Natural killer cell (primary cell): ENCODE results near the gene NFATC4. TPM values are rescaled to one million over a fixed set of nuclear protein-coding genes. Genes with fewer than 3 reads are reported as not detected.

Experiments used
- ATAC-seq, 3 donors: fragments of 150-1000 bp in 2 of 3; fragments of 200-7000 bp in 1 of 3; cut with Tn5 transposase; 1 replicate in 1 of 3; 2 replicates in 2 of 3; pipeline ENCODE4 v1.10.0; 2021; ENCODE audit warnings: mild to moderate bottlenecking in 2 of 3, moderate library complexity in 2 of 3
- DNase-seq, 2 donors: peaks; one replicate each; pipeline versions ENCODE4 v3.0.0 to v3.0.0-alpha.2; 2013 to 2021; ENCODE audit warnings: mixed read lengths in 1 of 2
- H3K27ac ChIP-seq: one replicate; pipeline ENCODE4 v1.5.1; 2013; ENCODE audit warnings: mild to moderate bottlenecking, low read length
- H3K27me3 ChIP-seq: one replicate; pipeline ENCODE4 v1.6.1; 2013; ENCODE audit warnings: low read length; ENCODE audit not compliant: control insufficient read depth, insufficient read depth
- H3K36me3 ChIP-seq: one replicate; pipeline ENCODE4 v1.6.1; 2013; ENCODE audit warnings: low read length; ENCODE audit not compliant: control insufficient read depth, insufficient read depth
- H3K4me1 ChIP-seq: one replicate; pipeline ENCODE4 v1.6.1; 2013; ENCODE audit warnings: low read length; ENCODE audit not compliant: control insufficient read depth, insufficient read depth
- H3K4me3 ChIP-seq: one replicate; pipeline ENCODE4 v1.5.1; 2013; ENCODE audit warnings: low read length
- H3K9me3 ChIP-seq: one replicate; pipeline ENCODE4 v1.6.1; 2013; ENCODE audit warnings: low read length; ENCODE audit not compliant: control insufficient read depth, insufficient read depth
- H3K27ac Mint-ChIP-seq, 2 donors: one replicate each; pipeline ENCODE4 v1.8.0; 2022; ENCODE audit warnings: mild to moderate bottlenecking in 2 of 2, mixed read lengths in 2 of 2, moderate library complexity in 1 of 2
- H3K27me3 Mint-ChIP-seq, 2 donors: one replicate each; pipeline ENCODE4 v1.8.0; 2022; ENCODE audit warnings: low read depth in 2 of 2, mixed read lengths in 2 of 2
- H3K36me3 Mint-ChIP-seq: one replicate; pipeline ENCODE4 v1.8.0; 2022; ENCODE audit warnings: mixed read lengths
- H3K4me1 Mint-ChIP-seq, 2 donors: one replicate each; pipeline ENCODE4 v1.8.0; 2022; ENCODE audit warnings: mixed read lengths in 2 of 2
- H3K4me3 Mint-ChIP-seq: one replicate; pipeline ENCODE4 v1.8.0; 2022; ENCODE audit warnings: mild to moderate bottlenecking, moderate library complexity, mixed read lengths
- H3K9me3 Mint-ChIP-seq, 2 donors: one replicate each; pipeline ENCODE4 v1.8.0; 2022; ENCODE audit warnings: mixed read lengths in 2 of 2
- WGBS: methylation state at CpG from one replicate; pipeline ENCODE4 v1.1.7; 2013; ENCODE audit warnings: missing lambda C conversion rate; ENCODE audit not compliant: insufficient coverage; 5-methylcytosine and 5-hydroxymethylcytosine counted together
- intact Hi-C: fragments of 100-400 bp; cut with micrococcal nuclease; formaldehyde crosslinking; loops from one replicate; pipeline ENCODE4 v1.14.2; 2022
- total RNA-seq, 4 donors: library from RNA; stranded (reverse); fragments of 120-200 nt in 1 of 4; gene quantifications; one replicate each; pipeline versions ENCODE4 v1.2.3 to v1.2.4, GENCODE V29; 2013 to 2022
- TF ChIP-seq, protein P1 (sequence below): fragments of 200-600 bp; IDR thresholded peaks from one replicate; pipeline ENCODE4 v1.8.0; 2022; ENCODE audit warnings: antibody characterized with exemption

Gene NFATC4
- total RNA-seq, 3 donors from 2014 or later (not counting 1 experiment from before 2014, with no cell fraction given), result not detected

DNA sequence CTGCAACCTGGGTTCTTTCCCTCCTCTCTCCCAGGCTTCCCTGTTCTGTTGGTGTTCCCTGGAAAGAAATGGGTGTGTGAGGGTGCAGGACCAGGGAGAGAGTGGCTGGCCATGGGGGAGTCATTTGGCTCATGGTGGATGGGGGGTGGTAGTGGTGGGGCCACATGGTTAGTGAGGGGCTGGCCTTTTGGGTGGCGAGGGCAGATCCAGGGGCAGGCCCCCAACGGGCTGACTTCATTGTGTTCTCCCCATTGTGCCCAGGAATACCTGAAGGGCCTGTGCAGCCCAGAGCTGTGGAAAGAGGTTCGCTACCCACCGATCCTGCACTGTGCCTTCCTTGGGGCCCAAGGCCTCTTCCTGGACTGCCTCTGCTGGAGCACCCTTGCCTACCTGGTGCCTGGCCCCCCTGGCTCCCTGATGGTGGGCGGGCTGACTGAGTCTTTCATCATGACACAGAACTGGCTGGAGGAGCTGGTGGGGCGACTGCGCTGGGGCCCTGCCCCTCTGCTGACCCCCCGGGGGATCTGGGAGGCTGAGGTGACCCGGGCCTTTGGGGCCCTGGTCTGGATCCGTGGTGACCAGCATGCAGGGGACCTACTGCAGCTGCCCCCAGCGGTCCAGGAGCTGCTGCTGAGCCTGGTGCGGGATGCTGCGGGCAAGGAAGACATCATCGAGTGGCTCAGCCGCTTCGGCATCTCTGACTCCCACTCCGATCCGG is 39.8 kb downstream of the NFATC4 start:
- Histone ChIP-seq H3K9me3 (no peaks in the 10 kb centered on the region), H3K4me3 (no peak overlapping the region), H3K27me3 (no peaks in the 10 kb centered on the region), H3K36me3 (no peaks in the 10 kb centered on the region), H3K4me1 (no peaks in the 10 kb centered on the region), H3K27ac (no peak overlapping the region)
- no peaks in the 10 kb centered on the region for H3K4me1 Mint-ChIP-seq
- no peak for DNase-seq
- peaks cover 22 to 25% of the 10 kb centered on the region in 2 donors for H3K27me3 Mint-ChIP-seq
- no peaks in the 10 kb centered on the region for H3K9me3 Mint-ChIP-seq
- H3K27ac Mint-ChIP-seq, result no peak overlapping the region
- 91% methylated on average over 18 of the region's 18 CpGs for WGBS
- ATAC-seq, result no peak
- intact Hi-C loops, result no loop called here
- no peak overlapping the region for H3K4me3 Mint-ChIP-seq
- TF ChIP-seq, protein P1, sequence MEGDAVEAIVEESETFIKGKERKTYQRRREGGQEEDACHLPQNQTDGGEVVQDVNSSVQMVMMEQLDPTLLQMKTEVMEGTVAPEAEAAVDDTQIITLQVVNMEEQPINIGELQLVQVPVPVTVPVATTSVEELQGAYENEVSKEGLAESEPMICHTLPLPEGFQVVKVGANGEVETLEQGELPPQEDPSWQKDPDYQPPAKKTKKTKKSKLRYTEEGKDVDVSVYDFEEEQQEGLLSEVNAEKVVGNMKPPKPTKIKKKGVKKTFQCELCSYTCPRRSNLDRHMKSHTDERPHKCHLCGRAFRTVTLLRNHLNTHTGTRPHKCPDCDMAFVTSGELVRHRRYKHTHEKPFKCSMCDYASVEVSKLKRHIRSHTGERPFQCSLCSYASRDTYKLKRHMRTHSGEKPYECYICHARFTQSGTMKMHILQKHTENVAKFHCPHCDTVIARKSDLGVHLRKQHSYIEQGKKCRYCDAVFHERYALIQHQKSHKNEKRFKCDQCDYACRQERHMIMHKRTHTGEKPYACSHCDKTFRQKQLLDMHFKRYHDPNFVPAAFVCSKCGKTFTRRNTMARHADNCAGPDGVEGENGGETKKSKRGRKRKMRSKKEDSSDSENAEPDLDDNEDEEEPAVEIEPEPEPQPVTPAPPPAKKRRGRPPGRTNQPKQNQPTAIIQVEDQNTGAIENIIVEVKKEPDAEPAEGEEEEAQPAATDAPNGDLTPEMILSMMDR, result no peak
- no peaks in the 10 kb centered on the region for H3K36me3 Mint-ChIP-seq

DNA sequence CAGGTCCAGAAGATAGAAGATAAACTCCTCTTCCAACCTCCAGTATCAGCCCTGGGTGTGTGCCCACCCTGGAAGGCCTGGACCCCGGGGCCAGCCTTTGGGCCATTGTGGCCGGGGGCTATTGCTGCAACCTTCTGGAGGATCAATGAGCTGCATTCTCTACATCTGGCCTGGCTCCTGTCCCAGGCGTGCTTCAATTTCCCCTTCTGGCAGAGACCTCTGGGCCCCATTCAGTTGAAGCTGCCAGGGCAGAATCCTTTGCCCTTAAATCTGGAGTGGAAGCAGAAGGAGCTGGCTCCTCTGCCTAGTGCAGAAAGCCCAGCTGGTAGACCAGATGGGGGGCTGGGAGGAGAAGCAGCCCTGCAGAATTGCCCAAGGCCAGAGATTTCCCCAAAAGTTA is 40.8 kb downstream of the NFATC4 start:
- ATAC-seq, result no peak
- H3K9me3 Mint-ChIP-seq, result no peaks in the 10 kb centered on the region

DNA sequence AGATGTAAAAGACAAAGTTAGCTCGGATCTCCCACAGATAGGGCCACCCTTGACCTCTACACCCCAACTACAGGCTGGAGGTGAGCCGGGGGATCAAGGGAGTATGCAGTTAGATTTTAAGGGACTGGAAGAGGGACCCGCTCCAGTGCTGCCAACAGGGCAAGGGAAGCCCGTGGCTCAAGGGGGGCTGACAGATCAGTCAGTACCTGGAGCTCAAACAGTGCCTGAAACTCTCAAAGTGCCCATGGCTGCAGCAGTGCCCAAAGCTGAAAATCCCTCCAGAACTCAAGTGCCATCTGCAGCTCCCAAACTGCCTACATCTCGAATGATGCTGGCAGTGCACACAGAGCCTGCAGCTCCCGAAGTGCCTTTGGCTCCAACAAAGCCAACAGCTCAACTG is 41.2 kb downstream of the NFATC4 start:
- no peak overlapping the region for H3K27ac ChIP-seq
- WGBS, result 82% methylated on average over 4 of the region's 6 CpGs
- H3K36me3 ChIP-seq, result no peaks in the 10 kb centered on the region
- no peaks in the 10 kb centered on the region for H3K4me1 ChIP-seq
- DNase-seq (no peak), ATAC-seq (no peak)
- no peaks in the 10 kb centered on the region for H3K4me1 Mint-ChIP-seq
- no peaks in the 10 kb centered on the region for H3K36me3 Mint-ChIP-seq
- no peaks in the 10 kb centered on the region for H3K9me3 ChIP-seq
- no peak overlapping the region for H3K27ac Mint-ChIP-seq
- no peak overlapping the region for H3K4me3 ChIP-seq
- H3K4me3 Mint-ChIP-seq, result no peak overlapping the region
- no peaks in the 10 kb centered on the region for H3K27me3 ChIP-seq
- TF ChIP-seq, protein P1, result no peak
- intact Hi-C loops, result no loop called here
- peaks cover 12 to 13% of the 10 kb centered on the region in 2 donors for H3K27me3 Mint-ChIP-seq
- H3K9me3 Mint-ChIP-seq, result no peaks in the 10 kb centered on the region

More for the DNA sequence above, 40.8 kb downstream of the NFATC4 start:
- H3K27ac Mint-ChIP-seq, result no peak overlapping the region
- H3K4me1 Mint-ChIP-seq, result no peaks in the 10 kb centered on the region
- no peak for DNase-seq
- Histone ChIP-seq H3K4me3 (no peak overlapping the region), H3K27ac (no peak overlapping the region), H3K4me1 (no peaks in the 10 kb centered on the region), H3K27me3 (no peaks in the 10 kb centered on the region), H3K36me3 (no peaks in the 10 kb centered on the region), H3K9me3 (no peaks in the 10 kb centered on the region)
- H3K27me3 Mint-ChIP-seq, result peaks cover 17% of the 10 kb centered on the region in 2 donors
- intact Hi-C loops, result no loop called here
- H3K4me3 Mint-ChIP-seq, result no peak overlapping the region
- TF ChIP-seq, protein P1, result no peak
- WGBS, result 74% methylated on average over 3 of the region's 3 CpGs
- no peaks in the 10 kb centered on the region for H3K36me3 Mint-ChIP-seq

DNA sequence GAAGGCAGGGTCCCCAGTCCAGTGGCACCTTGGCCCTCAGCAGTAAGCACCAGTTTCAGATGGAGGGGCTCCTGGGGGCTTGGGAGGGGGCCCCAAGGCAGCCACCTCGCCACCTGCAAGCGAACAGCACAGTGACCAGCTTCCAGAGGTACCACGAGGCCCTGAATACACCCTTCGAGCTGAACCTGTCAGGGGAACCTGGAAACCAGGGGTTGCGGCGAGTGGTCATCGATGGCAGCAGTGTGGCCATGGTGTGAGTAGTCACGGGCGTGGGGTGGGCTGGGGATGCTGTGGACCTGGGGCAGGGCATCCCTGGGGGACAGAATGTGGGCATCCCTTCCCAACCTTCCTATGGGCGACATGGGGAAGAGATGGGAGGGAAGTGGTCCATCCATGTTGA is 42.0 kb downstream of the NFATC4 start:
- intact Hi-C loops, result no loop called here
- WGBS, result 84% methylated on average over 10 of the region's 10 CpGs

More for the DNA sequence above, 42.0 kb downstream of the NFATC4 start:
- TF ChIP-seq, protein P1, result no peak
- Mint-ChIP-seq H3K9me3 (no peaks in the 10 kb centered on the region), H3K36me3 (no peaks in the 10 kb centered on the region), H3K27me3 (peaks cover 6 to 7% of the 10 kb centered on the region in 2 donors), H3K27ac (no peak overlapping the region), H3K4me3 (no peak overlapping the region), H3K4me1 (no peaks in the 10 kb centered on the region)
- Histone ChIP-seq H3K9me3 (no peaks in the 10 kb centered on the region), H3K4me3 (no peak overlapping the region), H3K27ac (no peak overlapping the region), H3K27me3 (no peaks in the 10 kb centered on the region), H3K36me3 (no peaks in the 10 kb centered on the region), H3K4me1 (no peaks in the 10 kb centered on the region)
- DNase-seq, result no peak
- ATAC-seq, result no peak
